HepG2 (cell line): Measurements from ENCODE around the gene WDFY1. TPM values are rescaled to one million over a fixed set of nuclear protein-coding genes. Genes with fewer than 3 reads are reported as not detected.

Experiments used
- ARID5B ChIP-seq: IDR thresholded peaks from 2 replicates; pipeline ENCODE4 v1.4.0; 2020; ENCODE audit warnings: mild to moderate bottlenecking, missing genetic modification reagents
- ESRRA ChIP-seq: sonication (generic); formaldehyde crosslinking; IDR thresholded peaks from 2 replicates; pipeline ENCODE4 v1.5.1; 2020; ENCODE audit warnings: mild to moderate bottlenecking, low read depth, missing genetic modification reagents
- IRF1 ChIP-seq: sonication (generic); formaldehyde crosslinking; IDR thresholded peaks from 2 replicates; pipeline ENCODE4 v1.4.0; 2020; ENCODE audit warnings: low read depth, mild to moderate bottlenecking, missing genetic modification reagents
- MIXL1 ChIP-seq: IDR thresholded peaks from 2 replicates; pipeline ENCODE4 v1.6.1; 2016
- RFX5 ChIP-seq: IDR thresholded peaks from 2 replicates; pipeline ENCODE4 v1.6.1; 2011; ENCODE audit warnings: low read depth, low read length, improper control_type of control experiment
- SAP130 ChIP-seq: IDR thresholded peaks from 2 replicates; pipeline ENCODE4 v1.6.1; 2016; ENCODE audit warnings: low read depth
- STAG1 ChIP-seq: sonication (generic); formaldehyde crosslinking; IDR thresholded peaks from 2 replicates; pipeline ENCODE4 v1.4.0; 2020; ENCODE audit warnings: missing genetic modification reagents
- ZNF17 ChIP-seq: sonication (generic); formaldehyde crosslinking; IDR thresholded peaks from 2 replicates; pipeline ENCODE4 v1.5.0; 2020; ENCODE audit warnings: mild to moderate bottlenecking, missing genetic modification reagents
- ZNF232 ChIP-seq: sonication (generic); formaldehyde crosslinking; IDR thresholded peaks from 2 replicates; pipeline ENCODE4 v1.4.0; 2020; ENCODE audit warnings: missing genetic modification reagents, borderline replicate concordance
- ZNF24 ChIP-seq: fragments of 450-650 bp; IDR thresholded peaks from 2 replicates; pipeline ENCODE4 v1.6.1; 2017; ENCODE audit warnings: antibody characterized with exemption, mild to moderate bottlenecking
- ZNF557 ChIP-seq: sonication (generic); formaldehyde crosslinking; IDR thresholded peaks from 2 replicates; pipeline ENCODE4 v1.4.0; 2020; ENCODE audit warnings: missing genetic modification reagents
- ZNF598 ChIP-seq: sonication (generic); formaldehyde crosslinking; IDR thresholded peaks from 2 replicates; pipeline ENCODE4 v1.5.1; 2020; ENCODE audit warnings: mild to moderate bottlenecking, missing genetic modification reagents, borderline replicate concordance
- ZNF703 ChIP-seq: sonication (generic); formaldehyde crosslinking; IDR thresholded peaks from 2 replicates; pipeline ENCODE4 v1.5.1; 2020; ENCODE audit warnings: missing genetic modification reagents, mild to moderate bottlenecking, moderate library complexity, borderline replicate concordance
- polyA plus RNA-seq, 8 experiments: library from polyadenylated mRNA; depleted of rRNA in 3 of 8; stranded (reverse) in 7 of 8; unstranded in 1 of 8; fragments of >200 nt; fragmentation: Illumina TruSeq in 4 of 8; extraction: Trizol in 4 of 8; gene quantifications; 2 replicates each; pipeline versions ENCODE4 v1.2.1 to v1.2.3, GENCODE V29; 2011 to 2016; ENCODE audit warnings: low read depth in 4 of 8, missing spikeins in 1 of 8, mixed read lengths in 1 of 8; ENCODE audit not compliant: insufficient read depth in 1 of 8
- total RNA-seq, 5 experiments: library from RNA; depleted of rRNA; stranded (reverse); fragments of >200 nt; fragmentation: Illumina TruSeq; extraction: Trizol; gene quantifications; 2 replicates each; pipeline ENCODE4 v1.2.3, GENCODE V29; 2016; ENCODE audit warnings: low read depth in 1 of 5
- TF ChIP-seq, protein P1 (sequence below), 2 experiments: sonication (generic) in 1 of 2; formaldehyde crosslinking in 1 of 2; IDR thresholded peaks; 2 replicates each; pipeline versions ENCODE4 v1.6.1 to v1.9.0; 2014 to 2022; ENCODE audit warnings: antibody characterized with exemption in 1 of 2, borderline replicate concordance in 1 of 2, inconsistent platforms in 1 of 2, low read depth in 1 of 2, missing genetic modification reagents in 1 of 2
- TF ChIP-seq, protein P2 (sequence below): sonication (generic); formaldehyde crosslinking; IDR thresholded peaks from 2 replicates; pipeline ENCODE4 v1.5.0; 2020; ENCODE audit warnings: mild to moderate bottlenecking, missing genetic modification reagents

The WDFY1 gene
- total and polyA plus RNA-seq, 2 of the 13 experiments (the other 11 are each of a cell fraction or from before 2014, with no cell fraction given) = 77.0 to 78.4 TPM

GRCh38 chr2:223970343-223971128 is 25.4 kb upstream of the WDFY1 start (continued):
- TF ChIP-seq ESRRA (no peak), ZNF557 (CRISPR knock-in tag) (no peak), MIXL1 (CRISPR knock-in tag) (0 out of 2 replicates have a peak, but pooled peaks have one; percentile 39), SAP130 (CRISPR knock-in tag) (no peak), STAG1 (CRISPR knock-in tag) (peak; percentile 98), ZNF703 (CRISPR knock-in tag) (no peak), ZNF232 (CRISPR knock-in tag) (no peak), RFX5 (no peak), ARID5B (0 out of 2 replicates have a peak, but pooled peaks have one; percentile 35), IRF1 (CRISPR knock-in tag) (no peak), ZNF17 (CRISPR knock-in tag) (no peak), ZNF24 (0 out of 2 replicates have a peak, but pooled peaks have one; percentile 62), ZNF598 (no peak)
- TF ChIP-seq, protein P1, sequence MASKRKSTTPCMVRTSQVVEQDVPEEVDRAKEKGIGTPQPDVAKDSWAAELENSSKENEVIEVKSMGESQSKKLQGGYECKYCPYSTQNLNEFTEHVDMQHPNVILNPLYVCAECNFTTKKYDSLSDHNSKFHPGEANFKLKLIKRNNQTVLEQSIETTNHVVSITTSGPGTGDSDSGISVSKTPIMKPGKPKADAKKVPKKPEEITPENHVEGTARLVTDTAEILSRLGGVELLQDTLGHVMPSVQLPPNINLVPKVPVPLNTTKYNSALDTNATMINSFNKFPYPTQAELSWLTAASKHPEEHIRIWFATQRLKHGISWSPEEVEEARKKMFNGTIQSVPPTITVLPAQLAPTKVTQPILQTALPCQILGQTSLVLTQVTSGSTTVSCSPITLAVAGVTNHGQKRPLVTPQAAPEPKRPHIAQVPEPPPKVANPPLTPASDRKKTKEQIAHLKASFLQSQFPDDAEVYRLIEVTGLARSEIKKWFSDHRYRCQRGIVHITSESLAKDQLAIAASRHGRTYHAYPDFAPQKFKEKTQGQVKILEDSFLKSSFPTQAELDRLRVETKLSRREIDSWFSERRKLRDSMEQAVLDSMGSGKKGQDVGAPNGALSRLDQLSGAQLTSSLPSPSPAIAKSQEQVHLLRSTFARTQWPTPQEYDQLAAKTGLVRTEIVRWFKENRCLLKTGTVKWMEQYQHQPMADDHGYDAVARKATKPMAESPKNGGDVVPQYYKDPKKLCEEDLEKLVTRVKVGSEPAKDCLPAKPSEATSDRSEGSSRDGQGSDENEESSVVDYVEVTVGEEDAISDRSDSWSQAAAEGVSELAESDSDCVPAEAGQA (IDR thresholded peaks at IDR 0.05; ENCODE audit: low read depth) = no peak
- TF ChIP-seq, protein P1 (CRISPR knock-in tag; IDR thresholded peaks at IDR 0.05; ENCODE audit: borderline replicate concordance) = no peak
- TF ChIP-seq, protein P2, sequence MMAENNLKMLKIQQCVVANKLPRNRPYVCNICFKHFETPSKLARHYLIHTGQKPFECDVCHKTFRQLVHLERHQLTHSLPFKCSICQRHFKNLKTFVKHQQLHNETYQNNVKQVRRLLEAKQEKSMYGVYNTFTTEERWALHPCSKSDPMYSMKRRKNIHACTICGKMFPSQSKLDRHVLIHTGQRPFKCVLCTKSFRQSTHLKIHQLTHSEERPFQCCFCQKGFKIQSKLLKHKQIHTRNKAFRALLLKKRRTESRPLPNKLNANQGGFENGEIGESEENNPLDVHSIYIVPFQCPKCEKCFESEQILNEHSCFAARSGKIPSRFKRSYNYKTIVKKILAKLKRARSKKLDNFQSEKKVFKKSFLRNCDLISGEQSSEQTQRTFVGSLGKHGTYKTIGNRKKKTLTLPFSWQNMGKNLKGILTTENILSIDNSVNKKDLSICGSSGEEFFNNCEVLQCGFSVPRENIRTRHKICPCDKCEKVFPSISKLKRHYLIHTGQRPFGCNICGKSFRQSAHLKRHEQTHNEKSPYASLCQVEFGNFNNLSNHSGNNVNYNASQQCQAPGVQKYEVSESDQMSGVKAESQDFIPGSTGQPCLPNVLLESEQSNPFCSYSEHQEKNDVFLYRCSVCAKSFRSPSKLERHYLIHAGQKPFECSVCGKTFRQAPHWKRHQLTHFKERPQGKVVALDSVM (CRISPR knock-in tag) = no peak
